ENCODE data around the gene GABPA. TPM values are rescaled to one million over a fixed set of nuclear protein-coding genes. Genes with fewer than 3 reads are reported as not detected.
A peak's percentile ranks its signal among the peaks of the same experiment; 100 is the strongest.

Gene GABPA
- total and polyA plus RNA-seq, 9 of the 15 experiments (the other 6 are each of a cell fraction or from before 2014, with no cell fraction given), result 8.9 to 35.7 (median 22.8) TPM

DNA sequence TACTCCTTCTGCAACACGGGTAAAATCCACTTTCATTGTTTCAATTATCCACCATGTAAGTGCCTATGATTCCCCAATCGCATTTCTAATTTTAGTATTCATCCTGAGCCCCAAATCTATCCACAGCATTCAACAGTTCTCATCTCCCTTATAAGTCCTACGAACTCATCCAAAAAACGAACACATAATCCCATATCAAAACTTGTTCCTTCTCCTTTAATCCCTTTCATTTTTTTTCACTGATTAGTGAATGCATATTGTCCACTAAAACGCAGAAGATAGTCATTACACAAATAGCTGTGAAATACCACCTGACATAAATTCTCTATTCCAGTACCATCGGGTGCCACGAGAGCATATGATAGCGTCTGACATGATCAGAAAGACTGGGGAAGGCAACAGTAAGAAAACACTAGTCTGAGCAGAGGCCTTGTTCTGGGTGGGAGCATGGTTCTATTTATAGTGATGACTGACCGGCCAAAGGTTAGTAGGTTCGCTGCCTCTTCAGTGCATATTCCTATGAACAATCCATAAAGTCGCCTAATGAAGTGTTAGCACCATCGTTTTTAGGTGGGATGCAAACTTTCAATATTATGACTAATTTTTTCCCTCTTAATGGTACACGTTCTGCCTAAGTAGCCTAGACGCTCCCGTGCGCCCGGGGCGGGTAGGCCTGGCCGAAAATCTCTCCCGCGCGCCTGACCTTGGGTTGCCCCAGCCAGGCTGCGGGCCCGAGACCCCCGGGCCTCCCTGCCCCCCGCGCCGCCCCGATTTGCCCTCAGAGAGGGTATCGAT is 716 bp upstream of the GABPA start (continued):
- TF ChIP-seq ELF4 (CRISPR knock-in tag; IDR thresholded peaks at IDR 0.05), result 0 out of 2 replicates have a peak, but pooled peaks have one; percentile 24
- TF ChIP-seq, protein P1, sequence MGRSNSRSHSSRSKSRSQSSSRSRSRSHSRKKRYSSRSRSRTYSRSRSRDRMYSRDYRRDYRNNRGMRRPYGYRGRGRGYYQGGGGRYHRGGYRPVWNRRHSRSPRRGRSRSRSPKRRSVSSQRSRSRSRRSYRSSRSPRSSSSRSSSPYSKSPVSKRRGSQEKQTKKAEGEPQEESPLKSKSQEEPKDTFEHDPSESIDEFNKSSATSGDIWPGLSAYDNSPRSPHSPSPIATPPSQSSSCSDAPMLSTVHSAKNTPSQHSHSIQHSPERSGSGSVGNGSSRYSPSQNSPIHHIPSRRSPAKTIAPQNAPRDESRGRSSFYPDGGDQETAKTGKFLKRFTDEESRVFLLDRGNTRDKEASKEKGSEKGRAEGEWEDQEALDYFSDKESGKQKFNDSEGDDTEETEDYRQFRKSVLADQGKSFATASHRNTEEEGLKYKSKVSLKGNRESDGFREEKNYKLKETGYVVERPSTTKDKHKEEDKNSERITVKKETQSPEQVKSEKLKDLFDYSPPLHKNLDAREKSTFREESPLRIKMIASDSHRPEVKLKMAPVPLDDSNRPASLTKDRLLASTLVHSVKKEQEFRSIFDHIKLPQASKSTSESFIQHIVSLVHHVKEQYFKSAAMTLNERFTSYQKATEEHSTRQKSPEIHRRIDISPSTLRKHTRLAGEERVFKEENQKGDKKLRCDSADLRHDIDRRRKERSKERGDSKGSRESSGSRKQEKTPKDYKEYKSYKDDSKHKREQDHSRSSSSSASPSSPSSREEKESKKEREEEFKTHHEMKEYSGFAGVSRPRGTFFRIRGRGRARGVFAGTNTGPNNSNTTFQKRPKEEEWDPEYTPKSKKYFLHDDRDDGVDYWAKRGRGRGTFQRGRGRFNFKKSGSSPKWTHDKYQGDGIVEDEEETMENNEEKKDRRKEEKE (IDR thresholded peaks at IDR 0.05; ENCODE audit: borderline replicate concordance in 1 of 2, control insufficient read depth in 1 of 2, low read depth in 2 of 2, low read length in 1 of 2), result no peak
- TF ChIP-seq, protein P2, sequence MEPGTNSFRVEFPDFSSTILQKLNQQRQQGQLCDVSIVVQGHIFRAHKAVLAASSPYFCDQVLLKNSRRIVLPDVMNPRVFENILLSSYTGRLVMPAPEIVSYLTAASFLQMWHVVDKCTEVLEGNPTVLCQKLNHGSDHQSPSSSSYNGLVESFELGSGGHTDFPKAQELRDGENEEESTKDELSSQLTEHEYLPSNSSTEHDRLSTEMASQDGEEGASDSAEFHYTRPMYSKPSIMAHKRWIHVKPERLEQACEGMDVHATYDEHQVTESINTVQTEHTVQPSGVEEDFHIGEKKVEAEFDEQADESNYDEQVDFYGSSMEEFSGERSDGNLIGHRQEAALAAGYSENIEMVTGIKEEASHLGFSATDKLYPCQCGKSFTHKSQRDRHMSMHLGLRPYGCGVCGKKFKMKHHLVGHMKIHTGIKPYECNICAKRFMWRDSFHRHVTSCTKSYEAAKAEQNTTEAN (CRISPR knock-in tag; IDR thresholded peaks at IDR 0.05), result 0 out of 2 replicates have a peak, but pooled peaks have one; percentile 74
- TF ChIP-seq C11orf30 (IDR thresholded peaks at IDR 0.05; ENCODE audit: low read depth), result no peak
- TF ChIP-seq MCM5 (IDR thresholded peaks at IDR 0.05; ENCODE audit: low read depth), result no peak
- TF ChIP-seq NR2C1 (IDR thresholded peaks at IDR 0.05), result peak; percentile 47; the same call in 1 of the 2 replicates
- TF ChIP-seq NR2C1 (tag; IDR thresholded peaks at IDR 0.05), result 0 out of 2 replicates have a peak, but pooled peaks have one; percentile 9
- TF ChIP-seq, protein P3, sequence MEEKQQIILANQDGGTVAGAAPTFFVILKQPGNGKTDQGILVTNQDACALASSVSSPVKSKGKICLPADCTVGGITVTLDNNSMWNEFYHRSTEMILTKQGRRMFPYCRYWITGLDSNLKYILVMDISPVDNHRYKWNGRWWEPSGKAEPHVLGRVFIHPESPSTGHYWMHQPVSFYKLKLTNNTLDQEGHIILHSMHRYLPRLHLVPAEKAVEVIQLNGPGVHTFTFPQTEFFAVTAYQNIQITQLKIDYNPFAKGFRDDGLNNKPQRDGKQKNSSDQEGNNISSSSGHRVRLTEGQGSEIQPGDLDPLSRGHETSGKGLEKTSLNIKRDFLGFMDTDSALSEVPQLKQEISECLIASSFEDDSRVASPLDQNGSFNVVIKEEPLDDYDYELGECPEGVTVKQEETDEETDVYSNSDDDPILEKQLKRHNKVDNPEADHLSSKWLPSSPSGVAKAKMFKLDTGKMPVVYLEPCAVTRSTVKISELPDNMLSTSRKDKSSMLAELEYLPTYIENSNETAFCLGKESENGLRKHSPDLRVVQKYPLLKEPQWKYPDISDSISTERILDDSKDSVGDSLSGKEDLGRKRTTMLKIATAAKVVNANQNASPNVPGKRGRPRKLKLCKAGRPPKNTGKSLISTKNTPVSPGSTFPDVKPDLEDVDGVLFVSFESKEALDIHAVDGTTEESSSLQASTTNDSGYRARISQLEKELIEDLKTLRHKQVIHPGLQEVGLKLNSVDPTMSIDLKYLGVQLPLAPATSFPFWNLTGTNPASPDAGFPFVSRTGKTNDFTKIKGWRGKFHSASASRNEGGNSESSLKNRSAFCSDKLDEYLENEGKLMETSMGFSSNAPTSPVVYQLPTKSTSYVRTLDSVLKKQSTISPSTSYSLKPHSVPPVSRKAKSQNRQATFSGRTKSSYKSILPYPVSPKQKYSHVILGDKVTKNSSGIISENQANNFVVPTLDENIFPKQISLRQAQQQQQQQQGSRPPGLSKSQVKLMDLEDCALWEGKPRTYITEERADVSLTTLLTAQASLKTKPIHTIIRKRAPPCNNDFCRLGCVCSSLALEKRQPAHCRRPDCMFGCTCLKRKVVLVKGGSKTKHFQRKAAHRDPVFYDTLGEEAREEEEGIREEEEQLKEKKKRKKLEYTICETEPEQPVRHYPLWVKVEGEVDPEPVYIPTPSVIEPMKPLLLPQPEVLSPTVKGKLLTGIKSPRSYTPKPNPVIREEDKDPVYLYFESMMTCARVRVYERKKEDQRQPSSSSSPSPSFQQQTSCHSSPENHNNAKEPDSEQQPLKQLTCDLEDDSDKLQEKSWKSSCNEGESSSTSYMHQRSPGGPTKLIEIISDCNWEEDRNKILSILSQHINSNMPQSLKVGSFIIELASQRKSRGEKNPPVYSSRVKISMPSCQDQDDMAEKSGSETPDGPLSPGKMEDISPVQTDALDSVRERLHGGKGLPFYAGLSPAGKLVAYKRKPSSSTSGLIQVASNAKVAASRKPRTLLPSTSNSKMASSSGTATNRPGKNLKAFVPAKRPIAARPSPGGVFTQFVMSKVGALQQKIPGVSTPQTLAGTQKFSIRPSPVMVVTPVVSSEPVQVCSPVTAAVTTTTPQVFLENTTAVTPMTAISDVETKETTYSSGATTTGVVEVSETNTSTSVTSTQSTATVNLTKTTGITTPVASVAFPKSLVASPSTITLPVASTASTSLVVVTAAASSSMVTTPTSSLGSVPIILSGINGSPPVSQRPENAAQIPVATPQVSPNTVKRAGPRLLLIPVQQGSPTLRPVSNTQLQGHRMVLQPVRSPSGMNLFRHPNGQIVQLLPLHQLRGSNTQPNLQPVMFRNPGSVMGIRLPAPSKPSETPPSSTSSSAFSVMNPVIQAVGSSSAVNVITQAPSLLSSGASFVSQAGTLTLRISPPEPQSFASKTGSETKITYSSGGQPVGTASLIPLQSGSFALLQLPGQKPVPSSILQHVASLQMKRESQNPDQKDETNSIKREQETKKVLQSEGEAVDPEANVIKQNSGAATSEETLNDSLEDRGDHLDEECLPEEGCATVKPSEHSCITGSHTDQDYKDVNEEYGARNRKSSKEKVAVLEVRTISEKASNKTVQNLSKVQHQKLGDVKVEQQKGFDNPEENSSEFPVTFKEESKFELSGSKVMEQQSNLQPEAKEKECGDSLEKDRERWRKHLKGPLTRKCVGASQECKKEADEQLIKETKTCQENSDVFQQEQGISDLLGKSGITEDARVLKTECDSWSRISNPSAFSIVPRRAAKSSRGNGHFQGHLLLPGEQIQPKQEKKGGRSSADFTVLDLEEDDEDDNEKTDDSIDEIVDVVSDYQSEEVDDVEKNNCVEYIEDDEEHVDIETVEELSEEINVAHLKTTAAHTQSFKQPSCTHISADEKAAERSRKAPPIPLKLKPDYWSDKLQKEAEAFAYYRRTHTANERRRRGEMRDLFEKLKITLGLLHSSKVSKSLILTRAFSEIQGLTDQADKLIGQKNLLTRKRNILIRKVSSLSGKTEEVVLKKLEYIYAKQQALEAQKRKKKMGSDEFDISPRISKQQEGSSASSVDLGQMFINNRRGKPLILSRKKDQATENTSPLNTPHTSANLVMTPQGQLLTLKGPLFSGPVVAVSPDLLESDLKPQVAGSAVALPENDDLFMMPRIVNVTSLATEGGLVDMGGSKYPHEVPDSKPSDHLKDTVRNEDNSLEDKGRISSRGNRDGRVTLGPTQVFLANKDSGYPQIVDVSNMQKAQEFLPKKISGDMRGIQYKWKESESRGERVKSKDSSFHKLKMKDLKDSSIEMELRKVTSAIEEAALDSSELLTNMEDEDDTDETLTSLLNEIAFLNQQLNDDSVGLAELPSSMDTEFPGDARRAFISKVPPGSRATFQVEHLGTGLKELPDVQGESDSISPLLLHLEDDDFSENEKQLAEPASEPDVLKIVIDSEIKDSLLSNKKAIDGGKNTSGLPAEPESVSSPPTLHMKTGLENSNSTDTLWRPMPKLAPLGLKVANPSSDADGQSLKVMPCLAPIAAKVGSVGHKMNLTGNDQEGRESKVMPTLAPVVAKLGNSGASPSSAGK (IDR thresholded peaks at IDR 0.05), result peak; percentile 15; the same call in 1 of the 2 replicates
- no peak for TF ChIP-seq RB1 (IDR thresholded peaks at IDR 0.05; ENCODE audit: low read depth)
- TF ChIP-seq FOXK2 (conservative IDR thresholded peaks at IDR 0.05 in 1 of 2, IDR thresholded peaks at IDR 0.05 in 1 of 2; ENCODE audit: low read depth in 2 of 2), result 0 out of 4 replicates have a peak, but pooled peaks of 1 of the 2 experiments have one; percentile 20
- TF ChIP-seq PTBP1 (IDR thresholded peaks at IDR 0.05; ENCODE audit: low read depth, low read length), result no peak
